ENCODE data around the gene AHCTF1.

DNA sequence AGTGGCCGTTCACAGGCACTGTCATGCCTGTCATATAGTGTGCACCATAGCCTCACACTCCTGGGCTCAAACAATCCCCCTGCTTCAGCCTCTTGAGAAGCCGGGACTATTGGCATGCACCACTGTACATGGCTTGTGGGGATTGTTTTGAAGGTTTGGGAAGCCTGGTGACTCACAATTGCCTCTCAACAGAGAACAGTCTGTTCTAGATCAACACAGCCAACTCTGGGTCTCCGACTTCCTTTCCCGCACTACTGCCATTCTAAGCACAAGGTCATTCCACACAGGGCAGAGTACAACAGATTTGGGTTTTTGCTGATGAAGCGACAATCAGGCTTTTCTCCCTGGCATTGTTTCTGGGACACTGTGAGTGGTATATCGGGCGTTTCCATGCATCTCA, 15.5 kb upstream of the AHCTF1 start:
- TF ChIP-seq, protein P1, sequence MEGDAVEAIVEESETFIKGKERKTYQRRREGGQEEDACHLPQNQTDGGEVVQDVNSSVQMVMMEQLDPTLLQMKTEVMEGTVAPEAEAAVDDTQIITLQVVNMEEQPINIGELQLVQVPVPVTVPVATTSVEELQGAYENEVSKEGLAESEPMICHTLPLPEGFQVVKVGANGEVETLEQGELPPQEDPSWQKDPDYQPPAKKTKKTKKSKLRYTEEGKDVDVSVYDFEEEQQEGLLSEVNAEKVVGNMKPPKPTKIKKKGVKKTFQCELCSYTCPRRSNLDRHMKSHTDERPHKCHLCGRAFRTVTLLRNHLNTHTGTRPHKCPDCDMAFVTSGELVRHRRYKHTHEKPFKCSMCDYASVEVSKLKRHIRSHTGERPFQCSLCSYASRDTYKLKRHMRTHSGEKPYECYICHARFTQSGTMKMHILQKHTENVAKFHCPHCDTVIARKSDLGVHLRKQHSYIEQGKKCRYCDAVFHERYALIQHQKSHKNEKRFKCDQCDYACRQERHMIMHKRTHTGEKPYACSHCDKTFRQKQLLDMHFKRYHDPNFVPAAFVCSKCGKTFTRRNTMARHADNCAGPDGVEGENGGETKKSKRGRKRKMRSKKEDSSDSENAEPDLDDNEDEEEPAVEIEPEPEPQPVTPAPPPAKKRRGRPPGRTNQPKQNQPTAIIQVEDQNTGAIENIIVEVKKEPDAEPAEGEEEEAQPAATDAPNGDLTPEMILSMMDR (conservative IDR thresholded peaks at IDR 0.05; ENCODE audit: low read depth, low read length), result no peak
- no peak for TF ChIP-seq EZH2 (IDR thresholded peaks at IDR 0.05; ENCODE audit: borderline replicate concordance, low read depth, low read length, poor library complexity, severe bottlenecking)

Measured in A673 (cell line).